SU-DHL-6 (cell line): ENCODE results near the gene EPB41L1.

ENCODE experiments used
- H2AFZ ChIP-seq: fragments of 200-600 bp; sonication (generic); 2 replicates; pipeline ENCODE4 v1.6.1; 2014; ENCODE audit warnings: low read depth, mild to moderate bottlenecking, moderate library complexity, mixed read lengths, antibody characterized with exemption, low read length; ENCODE audit not compliant: severe bottlenecking
- H3F3A ChIP-seq: fragments of 200-600 bp; shearing (Covaris generic); 2 replicates; pipeline ENCODE4 v1.6.0; 2016; ENCODE audit warnings: antibody characterized with exemption, mild to moderate bottlenecking; ENCODE audit not compliant: insufficient read depth
- H3K27ac ChIP-seq: fragments of 200-600 bp; sonication (generic); 2 replicates; pipeline ENCODE4 v1.5.1; 2016; ENCODE audit warnings: low read depth, mild to moderate bottlenecking, low read length, moderate library complexity, mixed read lengths
- H3K27me3 ChIP-seq: fragments of 200-600 bp; sonication (generic), shearing (Covaris generic); 2 replicates; pipeline ENCODE4 v1.6.0; 2014; ENCODE audit warnings: mild to moderate bottlenecking, low read length
- H3K36me3 ChIP-seq: fragments of 200-600 bp; sonication (generic); 2 replicates; pipeline ENCODE4 v1.6.1; 2014; ENCODE audit warnings: mild to moderate bottlenecking, low read length, mixed read lengths
- H3K4me2 ChIP-seq: fragments of 300-600, 200-600 bp; shearing (Covaris generic), sonication (generic); 2 replicates; pipeline ENCODE4 v1.6.0; 2014; ENCODE audit warnings: low read length, low read depth, mild to moderate bottlenecking; ENCODE audit not compliant: poor library complexity, severe bottlenecking
- H3K4me3 ChIP-seq: fragments of 200-600 bp; sonication (generic); 2 replicates; pipeline ENCODE4 v1.5.1; 2014; ENCODE audit warnings: antibody characterized with exemption, low read length, mild to moderate bottlenecking, mixed read lengths; ENCODE audit not compliant: insufficient read depth, poor library complexity, severe bottlenecking
- H3K79me2 ChIP-seq: fragments of 200-600 bp; sonication (generic); 2 replicates; pipeline ENCODE4 v1.6.1; 2014; ENCODE audit warnings: mild to moderate bottlenecking, low read length, moderate library complexity; ENCODE audit not compliant: insufficient read depth
- H3K9ac ChIP-seq: fragments of 200-600 bp; sonication (generic); 2 replicates; pipeline ENCODE4 v1.7.0; 2014; ENCODE audit warnings: mild to moderate bottlenecking, low read length
- H3K9me2 ChIP-seq: fragments of 200-600 bp; sonication (generic); replicated peaks from 2 replicates; pipeline ENCODE4 v1.6.1; 2014; ENCODE audit warnings: low read length; ENCODE audit not compliant: insufficient read depth
- H3K9me3 ChIP-seq: fragments of 200-600 bp; sonication (generic); 2 replicates; pipeline ENCODE4 v1.6.1; 2014; ENCODE audit warnings: low read length, mixed read lengths; ENCODE audit not compliant: insufficient read depth
- H4K20me1 ChIP-seq: fragments of 200-600 bp; sonication (generic); 2 replicates; pipeline ENCODE4 v1.6.1; 2014; ENCODE audit warnings: low read depth, mild to moderate bottlenecking, antibody characterized with exemption, low read length, moderate library complexity, mixed read lengths
- CTCF ChIP-seq: fragments of 200-600 bp; sonication (generic); IDR thresholded peaks from one replicate; pipeline ENCODE4 v1.5.1; 2017; ENCODE audit warnings: antibody characterized with exemption, mild to moderate bottlenecking, low read length, moderate library complexity; ENCODE audit not compliant: insufficient read depth, poor library complexity, severe bottlenecking
- EZH2phosphoT487 ChIP-seq: fragments of 200-600 bp; sonication (generic), shearing (Covaris generic); conservative IDR thresholded peaks from 2 replicates; pipeline ENCODE4 v1.6.1; 2018; ENCODE audit warnings: mild to moderate bottlenecking, antibody characterized with exemption, low read length, moderate library complexity, mixed read lengths

The EPB41L1 gene

GRCh38 chr20:36181934-36182603 is 27.5 kb downstream of the EPB41L1 start:
- H3K27ac ChIP-seq = no peak overlapping the region
- no peaks in the 10 kb centered on the region for H3K36me3 ChIP-seq
- H3K9ac ChIP-seq = no peak overlapping the region
- H4K20me1 ChIP-seq = no peaks in the 10 kb centered on the region
- H3K4me2 ChIP-seq = no peak overlapping the region
- H3K9me2 ChIP-seq = no peaks in the 10 kb centered on the region
- no peaks in the 10 kb centered on the region for H3K9me3 ChIP-seq
- H2AFZ ChIP-seq = no peak overlapping the region
- TF ChIP-seq EZH2phosphoT487 (no peak), CTCF (no peak)
- no peak overlapping the region for H3K4me3 ChIP-seq
- H3K79me2 ChIP-seq = no peaks in the 10 kb centered on the region
- H3K27me3 ChIP-seq = no peaks in the 10 kb centered on the region
- H3F3A ChIP-seq = no peaks in the 10 kb centered on the region

GRCh38 chr20:36182604-36183154 is 28.1 kb downstream of the EPB41L1 start:
- H3K27ac ChIP-seq = no peak overlapping the region
- H3K27me3 ChIP-seq = no peaks in the 10 kb centered on the region
- no peaks in the 10 kb centered on the region for H4K20me1 ChIP-seq
- H3K36me3 ChIP-seq = no peaks in the 10 kb centered on the region
- H3K4me2 ChIP-seq = no peak overlapping the region
- H3F3A ChIP-seq = no peaks in the 10 kb centered on the region
- no peak for TF ChIP-seq EZH2phosphoT487
- TF ChIP-seq CTCF = no peak
- H3K9me3 ChIP-seq = no peaks in the 10 kb centered on the region
- H3K9me2 ChIP-seq = no peaks in the 10 kb centered on the region
- H3K79me2 ChIP-seq = no peaks in the 10 kb centered on the region
- no peak overlapping the region for H2AFZ ChIP-seq
- no peak overlapping the region for H3K4me3 ChIP-seq
- H3K9ac ChIP-seq = no peak overlapping the region

GRCh38 chr20:36183155-36183944 is 28.8 kb downstream of the EPB41L1 start:
- Histone ChIP-seq H3F3A (no peaks in the 10 kb centered on the region), H3K27me3 (no peaks in the 10 kb centered on the region), H4K20me1 (no peaks in the 10 kb centered on the region), H3K9me2 (no peaks in the 10 kb centered on the region), H3K9ac (no peak overlapping the region), H3K9me3 (no peaks in the 10 kb centered on the region), H3K4me3 (no peak overlapping the region), H3K4me2 (no peak overlapping the region), H3K27ac (no peak overlapping the region), H3K36me3 (no peaks in the 10 kb centered on the region), H3K79me2 (no peaks in the 10 kb centered on the region), H2AFZ (no peak overlapping the region)
- TF ChIP-seq EZH2phosphoT487 (no peak), CTCF (no peak)
